ENCODE data around the gene SH2B2.

SH2B2 gene

GRCh38 chr7:102277901-102278300 lies 8.8 kb upstream of the SH2B2 start:
- no peaks in the 10 kb centered on the region for H3K36me3 ChIP-seq
- H3K27ac ChIP-seq, result no peak overlapping the region
- no peak for TF ChIP-seq CTCF (IDR thresholded peaks at IDR 0.05; ENCODE audit: low read depth, low read length)
- no peaks in the 10 kb centered on the region for H3K9me3 ChIP-seq (ENCODE audit: severe bottlenecking)
- H3K4me3 ChIP-seq (ENCODE audit: low read depth, low read length), result no peak overlapping the region
- H3K27me3 ChIP-seq (ENCODE audit: insufficient read depth, low read depth, severe bottlenecking), result no peaks in the 10 kb centered on the region
- DNase-seq, result no peak

- TF ChIP-seq CTCF (IDR thresholded peaks at IDR 0.05; ENCODE audit: low read depth, low read length), result peak; percentile 88
- Histone ChIP-seq H3K4me3 (ENCODE audit: low read depth, low read length) (no peak overlapping the region), H3K27ac (peak overlapping the region; percentile 35; the same call in 1 of the 2 replicates), H3K36me3 (no peaks in the 10 kb centered on the region), H3K9me3 (ENCODE audit: severe bottlenecking) (no peaks in the 10 kb centered on the region), H3K27me3 (ENCODE audit: insufficient read depth, low read depth, severe bottlenecking) (no peaks in the 10 kb centered on the region)
- DNase-seq, result peak; percentile 72
These were observed 6.9 kb upstream of the SH2B2 start for GRCh38 chr7:102279537-102280400.

GRCh38 chr7:102280521-102280920 lies 6.1 kb upstream of the SH2B2 start:
- Histone ChIP-seq H3K27me3 (ENCODE audit: insufficient read depth, low read depth, severe bottlenecking) (no peaks in the 10 kb centered on the region), H3K27ac (no peak overlapping the region), H3K36me3 (no peaks in the 10 kb centered on the region), H3K9me3 (ENCODE audit: severe bottlenecking) (no peaks in the 10 kb centered on the region), H3K4me3 (ENCODE audit: low read depth, low read length) (no peak overlapping the region)
- no peak for TF ChIP-seq CTCF (IDR thresholded peaks at IDR 0.05; ENCODE audit: low read depth, low read length)
- DNase-seq, result no peak

- no peaks in the 10 kb centered on the region for H3K9me3 ChIP-seq (ENCODE audit: severe bottlenecking)
- H3K4me3 ChIP-seq (ENCODE audit: low read depth, low read length), result no peak overlapping the region
- no peaks in the 10 kb centered on the region for H3K27me3 ChIP-seq (ENCODE audit: insufficient read depth, low read depth, severe bottlenecking)
- no peaks in the 10 kb centered on the region for H3K36me3 ChIP-seq
- H3K27ac ChIP-seq, result no peak overlapping the region
- DNase-seq, result no peak
- no peak for TF ChIP-seq CTCF (IDR thresholded peaks at IDR 0.05; ENCODE audit: low read depth, low read length)
These were observed 4.9 kb upstream of the SH2B2 start for GRCh38 chr7:102281785-102282184.

- Histone ChIP-seq H3K9me3 (ENCODE audit: severe bottlenecking) (no peaks in the 10 kb centered on the region), H3K27me3 (ENCODE audit: insufficient read depth, low read depth, severe bottlenecking) (no peaks in the 10 kb centered on the region), H3K36me3 (no peaks in the 10 kb centered on the region), H3K27ac (no peak overlapping the region), H3K4me3 (ENCODE audit: low read depth, low read length) (no peak overlapping the region)
- no peak for TF ChIP-seq CTCF (IDR thresholded peaks at IDR 0.05; ENCODE audit: low read depth, low read length)
- no peak for DNase-seq
These were observed 4.0 kb upstream of the SH2B2 start for GRCh38 chr7:102282465-102283362.

Measured in WERI-Rb-1 (cell line).